HG03135 (cell line): Measurements from ENCODE around the gene BIRC5.

ENCODE experiments used
- ATAC-seq: cut with Tn5 transposase; IDR thresholded peaks from one replicate; pipeline ENCODE4 v1.9.1; 2021; ENCODE audit warnings: mild to moderate bottlenecking, moderate library complexity; ENCODE audit not compliant: unreplicated experiment

Gene BIRC5

GRCh38 chr17:78255029-78255656, 41.1 kb downstream of the BIRC5 start:
- no peak for ATAC-seq

GRCh38 chr17:78255953-78256706, 42.1 kb downstream of the BIRC5 start:
- ATAC-seq = no peak

- no peak for ATAC-seq
Measured at GRCh38 chr17:78256707-78257591, 42.9 kb downstream of the BIRC5 start.

- no peak for ATAC-seq
Measured at GRCh38 chr17:78257810-78258322, 43.8 kb downstream of the BIRC5 start.

- ATAC-seq = no peak
Measured at GRCh38 chr17:78258323-78259191, 44.5 kb downstream of the BIRC5 start.

- no peak for ATAC-seq
Measured at GRCh38 chr17:78259192-78259554, 45.1 kb downstream of the BIRC5 start.

- ATAC-seq = no peak
Measured at GRCh38 chr17:78263063-78263735, 49.1 kb downstream of the BIRC5 start.

GRCh38 chr17:78263736-78264340, 49.8 kb downstream of the BIRC5 start:
- ATAC-seq = no peak

GRCh38 chr17:78264590-78264989, 50.5 kb downstream of the BIRC5 start:
- ATAC-seq = no peak

- ATAC-seq = no peak
Measured at GRCh38 chr17:78265121-78265520, 51.1 kb downstream of the BIRC5 start.

GRCh38 chr17:78266231-78266631, 52.2 kb downstream of the BIRC5 start:
- ATAC-seq = no peak

GRCh38 chr17:78266771-78267170, 52.7 kb downstream of the BIRC5 start:
- no peak for ATAC-seq

GRCh38 chr17:78267253-78268073, 53.4 kb downstream of the BIRC5 start:
- ATAC-seq = no peak

GRCh38 chr17:78268191-78268874, 54.3 kb downstream of the BIRC5 start:
- ATAC-seq = no peak

- no peak for ATAC-seq
Measured at GRCh38 chr17:78268951-78269905, 55.2 kb downstream of the BIRC5 start.

- no peak for ATAC-seq
Measured at GRCh38 chr17:78269955-78270381, 55.9 kb downstream of the BIRC5 start.
